NCI-H446 (cell line): ENCODE data around the gene WDR33.

Experiments used
- DNase-seq, 2 experiments: peaks; one replicate each; lab custom pipeline; 2025; lab: John Stamatoyannopoulos, UW

The WDR33 gene

GRCh38 chr2:127655209-127656073 lies 155.5 kb downstream of the WDR33 start:
- DNase-seq, result no peak

GRCh38 chr2:127654838-127655175 lies 156.2 kb downstream of the WDR33 start:
- no peak for DNase-seq

DNA sequence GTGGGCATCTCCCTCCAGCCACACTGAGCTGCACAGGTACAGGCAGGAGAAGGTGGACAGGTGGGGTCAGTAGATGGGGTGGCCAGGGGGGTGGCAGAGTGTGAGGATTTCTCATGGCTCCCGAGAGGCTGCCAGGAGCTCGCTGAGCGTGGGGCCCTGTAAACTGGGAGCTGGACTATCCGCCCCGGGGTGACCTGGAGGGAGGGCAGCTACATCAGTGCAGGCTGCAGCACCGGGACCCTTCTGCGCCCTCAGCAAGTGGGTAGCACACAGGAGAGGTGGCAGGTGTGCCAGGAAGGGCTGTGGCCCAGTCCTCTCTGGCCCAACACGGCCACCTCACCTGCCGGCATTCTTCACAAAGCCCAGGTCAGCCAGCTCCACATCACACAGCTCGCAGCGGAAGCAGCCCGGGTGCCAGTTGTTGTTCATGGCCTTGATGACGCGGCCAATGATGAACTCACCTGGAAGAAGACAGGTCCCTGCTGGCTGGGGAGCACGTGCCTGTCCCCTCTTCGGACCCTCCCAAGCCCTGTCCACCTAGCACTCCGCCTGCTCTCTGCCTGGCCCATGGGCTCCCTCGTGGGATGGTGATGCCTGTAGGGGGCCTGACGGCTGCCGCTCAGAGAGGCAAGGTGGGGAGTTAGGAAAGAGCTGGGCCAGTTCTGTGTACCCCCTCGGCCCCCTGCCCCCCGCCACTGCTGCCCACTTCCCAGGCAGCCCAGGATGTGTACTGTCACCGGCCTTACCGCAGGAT lies 156.7 kb downstream of the WDR33 start:
- DNase-seq, result no peak

DNA sequence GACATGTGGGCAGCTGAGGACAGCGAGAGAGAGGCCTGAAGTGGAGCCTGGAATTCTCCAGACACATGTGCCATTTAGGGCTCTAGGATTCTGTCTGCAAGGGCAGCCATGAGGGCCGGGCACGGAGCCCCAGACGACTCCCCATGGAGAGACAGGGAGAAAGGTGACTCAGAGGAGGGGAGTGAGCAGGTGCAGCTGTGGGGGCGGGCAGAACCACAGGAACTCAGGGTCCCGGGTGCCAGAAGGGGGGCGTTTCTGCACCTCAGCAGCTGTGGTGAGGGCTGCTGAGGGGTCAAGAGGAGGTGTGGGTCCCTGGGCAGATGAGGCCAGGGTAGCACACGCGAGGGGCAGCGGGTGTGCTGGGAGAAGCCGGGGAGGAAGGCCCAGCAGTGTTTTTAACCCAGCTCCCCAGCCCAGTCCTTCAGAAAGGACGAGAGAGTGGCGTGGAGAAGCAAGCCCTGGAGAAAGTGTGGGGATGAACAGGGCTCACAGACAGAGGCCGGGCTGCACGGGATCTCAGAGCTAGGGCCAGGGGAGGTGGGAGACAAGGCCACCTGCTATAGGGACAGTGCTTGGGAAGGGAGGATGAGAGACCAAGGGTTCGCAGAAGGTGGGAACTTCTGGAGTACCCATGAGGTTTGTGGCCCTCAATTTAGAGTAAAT lies 157.4 kb downstream of the WDR33 start:
- DNase-seq, result no peak

DNA sequence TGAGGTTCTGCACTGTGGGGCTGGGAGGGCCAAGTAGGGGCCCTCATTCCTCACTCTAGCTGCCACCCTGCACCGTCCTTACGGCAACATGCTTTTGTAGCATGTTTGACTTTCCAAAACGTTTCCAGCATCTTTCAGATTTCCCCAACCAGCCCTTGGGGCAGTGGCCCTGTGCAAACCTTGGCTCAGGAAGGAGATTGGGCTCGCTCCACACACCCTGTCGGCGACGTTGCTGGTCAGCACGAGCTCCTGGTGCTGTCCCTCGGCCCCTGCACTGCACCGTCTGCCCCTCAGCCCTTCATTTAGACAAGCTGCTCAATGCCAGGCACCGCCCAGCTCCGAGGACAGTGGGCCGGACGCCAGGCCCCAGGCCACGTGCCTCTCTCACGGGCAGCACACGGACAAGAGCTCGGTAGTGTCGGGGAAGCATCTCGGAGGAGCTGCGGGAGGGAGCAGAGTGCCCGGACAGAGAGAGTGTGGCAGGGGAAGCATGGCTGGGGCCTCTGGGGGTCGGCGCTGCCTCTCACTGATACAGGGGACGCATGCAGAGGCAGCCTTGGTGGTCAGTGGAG lies 158.1 kb downstream of the WDR33 start:
- no peak for DNase-seq

DNA sequence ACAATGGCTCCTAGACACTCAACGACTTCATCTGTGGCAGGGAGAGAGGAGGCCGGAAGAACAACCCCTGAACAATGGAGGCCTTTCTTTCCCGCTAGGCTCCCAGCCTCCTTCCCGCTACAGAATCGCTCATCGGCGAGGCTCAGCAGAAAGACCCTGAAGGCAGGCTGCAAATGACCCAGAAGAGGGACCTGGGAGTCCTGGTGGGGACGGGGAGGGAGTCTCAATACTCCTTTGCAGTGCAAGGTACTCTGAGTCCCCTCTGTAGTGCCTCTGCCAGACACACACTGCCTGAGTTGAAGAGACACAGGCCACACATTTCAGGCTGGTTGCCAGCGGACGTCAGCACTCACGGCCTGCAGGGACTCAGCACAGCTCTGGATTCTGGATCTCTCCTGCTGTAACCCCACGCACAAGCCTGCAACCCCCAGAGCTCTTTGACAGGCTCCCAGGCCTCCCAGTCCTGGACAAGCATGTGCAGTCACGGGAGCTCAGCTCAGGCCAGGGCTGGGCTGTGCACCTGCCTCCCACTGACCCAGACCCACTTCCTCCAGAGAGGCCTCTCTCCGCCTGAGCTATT lies 158.9 kb downstream of the WDR33 start:
- DNase-seq, result no peak

- DNase-seq, result no peak
These were observed 159.6 kb downstream of the WDR33 start for GRCh38 chr2:127651381-127651809.
